Loucy (cell line): ENCODE measurements around the gene RAC3.

Experiments
- H2AFZ ChIP-seq: fragments of 200-600 bp; sonication (generic); 2 replicates; pipeline ENCODE4 v1.6.0; 2016; ENCODE audit warnings: antibody characterized with exemption, mild to moderate bottlenecking, low read length, moderate library complexity
- H3F3A ChIP-seq: fragments of 200-600 bp; 2 replicates; pipeline ENCODE4 v1.6.0; 2016; ENCODE audit warnings: antibody characterized with exemption, low read depth, mild to moderate bottlenecking
- H3K27me3 ChIP-seq: fragments of 200-600 bp; sonication (generic); 2 replicates; pipeline ENCODE4 v1.6.1; 2014; ENCODE audit warnings: low read length, mild to moderate bottlenecking; ENCODE audit not compliant: insufficient read depth, poor library complexity, severe bottlenecking
- H3K36me3 ChIP-seq: fragments of 200-600 bp; sonication (generic); 2 replicates; pipeline ENCODE4 v1.6.1; 2016; ENCODE audit warnings: low read length; ENCODE audit not compliant: insufficient read depth
- H3K4me1 ChIP-seq: fragments of 200-600 bp; sonication (generic); 2 replicates; pipeline ENCODE4 v1.5.1; 2014; ENCODE audit warnings: low read length, mild to moderate bottlenecking; ENCODE audit not compliant: insufficient read depth, poor library complexity, severe bottlenecking
- H3K4me2 ChIP-seq: fragments of 200-600 bp; sonication (generic); 2 replicates; pipeline ENCODE4 v1.6.0; 2014; ENCODE audit warnings: antibody characterized with exemption, low read length, low read depth, mild to moderate bottlenecking; ENCODE audit not compliant: poor library complexity, severe bottlenecking
- H3K4me3 ChIP-seq: fragments of 200-600 bp; sonication (generic); 2 replicates; pipeline ENCODE4 v1.5.1; 2014; ENCODE audit warnings: low read length, mild to moderate bottlenecking, mixed read lengths; ENCODE audit not compliant: poor library complexity, severe bottlenecking
- H3K79me2 ChIP-seq: fragments of 200-600 bp; sonication (generic); 2 replicates; pipeline ENCODE4 v1.6.1; 2014; ENCODE audit warnings: low read length; ENCODE audit not compliant: insufficient read depth
- H3K9ac ChIP-seq: fragments of 200-600 bp; sonication (generic); 2 replicates; pipeline ENCODE4 v1.6.0; 2014; ENCODE audit warnings: mild to moderate bottlenecking, low read depth, low read length, moderate library complexity; ENCODE audit not compliant: poor library complexity, severe bottlenecking
- H3K9me2 ChIP-seq: fragments of 200-600 bp; sonication (generic); replicated peaks from 2 replicates; pipeline ENCODE4 v1.6.1; 2016; ENCODE audit warnings: low read depth, low read length, mixed read lengths
- H3K9me3 ChIP-seq: fragments of 200-600 bp; sonication (generic); 2 replicates; pipeline ENCODE4 v1.6.1; 2014; ENCODE audit warnings: mild to moderate bottlenecking, antibody characterized with exemption, low read length, low read depth; ENCODE audit not compliant: insufficient read depth
- H4K20me1 ChIP-seq: fragments of 200-600 bp; sonication (generic); 2 replicates; pipeline ENCODE4 v1.6.0; 2014; ENCODE audit warnings: antibody characterized with exemption, low read length, mild to moderate bottlenecking; ENCODE audit not compliant: insufficient read depth, poor library complexity, severe bottlenecking
- CTCF ChIP-seq: fragments of 200-600 bp; sonication (generic); conservative IDR thresholded peaks from 2 replicates; pipeline ENCODE4 v1.5.1; 2014; ENCODE audit warnings: mild to moderate bottlenecking, antibody characterized with exemption, low read length
- EZH2phosphoT487 ChIP-seq: fragments of 200-600 bp; IDR thresholded peaks from 2 replicates; pipeline ENCODE4 v1.6.1; 2018; ENCODE audit warnings: antibody characterized with exemption, mild to moderate bottlenecking, moderate library complexity, borderline replicate concordance

RAC3 gene

GRCh38 chr17:82070611-82071010 lies 39.1 kb downstream of the RAC3 start:
- H3K27me3 ChIP-seq = no peaks in the 10 kb centered on the region
- H3K9ac ChIP-seq = no peak overlapping the region
- no peaks in the 10 kb centered on the region for H3F3A ChIP-seq
- peaks cover 5% of the 10 kb centered on the region for H3K4me1 ChIP-seq
- no peaks in the 10 kb centered on the region for H3K36me3 ChIP-seq
- H3K9me2 ChIP-seq = no peaks in the 10 kb centered on the region
- H3K4me3 ChIP-seq = no peak overlapping the region
- TF ChIP-seq EZH2phosphoT487 (no peak), CTCF (no peak)
- no peak overlapping the region for H3K4me2 ChIP-seq
- no peaks in the 10 kb centered on the region for H4K20me1 ChIP-seq
- H3K79me2 ChIP-seq = no peaks in the 10 kb centered on the region
- no peak overlapping the region for H2AFZ ChIP-seq
- no peaks in the 10 kb centered on the region for H3K9me3 ChIP-seq

- Histone ChIP-seq H3K79me2 (no peaks in the 10 kb centered on the region), H3K9me3 (no peaks in the 10 kb centered on the region), H2AFZ (no peak overlapping the region), H3K36me3 (no peaks in the 10 kb centered on the region; the same call in 1 of the 2 replicates), H4K20me1 (no peaks in the 10 kb centered on the region), H3K9ac (no peak overlapping the region), H3K4me2 (no peak overlapping the region), H3K4me3 (no peak overlapping the region), H3K4me1 (no peaks in the 10 kb centered on the region), H3K27me3 (no peaks in the 10 kb centered on the region), H3F3A (no peaks in the 10 kb centered on the region), H3K9me2 (no peaks in the 10 kb centered on the region)
- TF ChIP-seq CTCF (no peak), EZH2phosphoT487 (no peak)
Observed at GRCh38 chr17:82072827-82073226, 41.3 kb downstream of the RAC3 start.

- H3K79me2 ChIP-seq = no peaks in the 10 kb centered on the region
- no peaks in the 10 kb centered on the region for H3F3A ChIP-seq
- no peak for TF ChIP-seq EZH2phosphoT487
- TF ChIP-seq CTCF = no peak
- H3K27me3 ChIP-seq = no peaks in the 10 kb centered on the region
- H2AFZ ChIP-seq = no peak overlapping the region
- no peaks in the 10 kb centered on the region for H3K9me2 ChIP-seq
- no peaks in the 10 kb centered on the region for H4K20me1 ChIP-seq
- H3K4me3 ChIP-seq = no peak overlapping the region
- peaks cover 5% of the 10 kb centered on the region; the same call in 1 of the 2 replicates for H3K36me3 ChIP-seq
- H3K4me1 ChIP-seq = no peaks in the 10 kb centered on the region
- H3K9ac ChIP-seq = no peak overlapping the region
- no peaks in the 10 kb centered on the region for H3K9me3 ChIP-seq
- H3K4me2 ChIP-seq = no peak overlapping the region
Observed at GRCh38 chr17:82073446-82073845, 42.0 kb downstream of the RAC3 start.
